B cell (primary cell): Measurements from ENCODE around the gene MAP3K20. TPM values are rescaled to one million over a fixed set of nuclear protein-coding genes. Genes with fewer than 3 reads are reported as not detected.

Source experiments
- ATAC-seq: fragments of 200-7000 bp; cut with Tn5 transposase; one replicate; pipeline ENCODE4 v1.10.0; 2021; ENCODE audit warnings: low read depth, mild to moderate bottlenecking, moderate number of reproducible peaks, moderate library complexity
- CTCF ChIA-PET: fragments of 350-600 bp; sonication (Branson Sonifier 250); formaldehyde crosslinking; loops from one replicate; lab custom pipeline; 2021; ENCODE audit warnings: antibody characterized with exemption, inconsistent platforms; lab: Charles Lee
- POLR2A ChIA-PET: fragments of 350-600 bp; sonication (Branson Sonifier 250); formaldehyde crosslinking; loops from one replicate; lab custom pipeline; 2021; ENCODE audit warnings: antibody characterized with exemption; lab: Charles Lee
- DNase-seq: peaks from one replicate; pipeline ENCODE4 v3.0.0; 2013
- H2AFZ ChIP-seq: 2 replicates; pipeline ENCODE4 v1.6.1; 2012; ENCODE audit warnings: mild to moderate bottlenecking, low read depth, low read length; ENCODE audit not compliant: insufficient read depth, poor library complexity, severe bottlenecking
- H3K27ac ChIP-seq, 2 donors: 1 replicate in 1 of 2; 2 replicates in 1 of 2; pipeline ENCODE4 v1.5.1; 2012 to 2013; ENCODE audit warnings: low read length in 2 of 2, mild to moderate bottlenecking in 2 of 2, moderate library complexity in 1 of 2
- H3K27me3 ChIP-seq, 4 experiments: fragments of 200-600 bp in 1 of 4; sonication (generic) in 1 of 4; replicated peaks in 1 of 4; 1 replicate in 2 of 4; 2 replicates in 2 of 4; pipeline versions ENCODE4 v1.6.1 to v1.7.0; 2013 to 2016; ENCODE audit warnings: low read length in 3 of 4, mild to moderate bottlenecking in 2 of 4, mixed read lengths in 1 of 4, moderate library complexity in 1 of 4; ENCODE audit not compliant: insufficient read depth in 4 of 4, control insufficient read depth in 3 of 4; ENCODE audit errors: control extremely low read depth in 1 of 4
- H3K36me3 ChIP-seq, 2 experiments: replicated peaks in 1 of 2; 1 replicate in 1 of 2; 2 replicates in 1 of 2; pipeline versions ENCODE4 v1.6.1 to v1.7.1; 2013; ENCODE audit warnings: low read length in 1 of 2; ENCODE audit not compliant: insufficient read depth in 2 of 2, control insufficient read depth in 1 of 2; ENCODE audit errors: control extremely low read depth in 1 of 2, extremely low read depth in 1 of 2
- H3K4me1 ChIP-seq, 2 donors: fragments of 200-600 bp in 1 of 2; sonication (generic) in 1 of 2; 1 replicate in 1 of 2; 2 replicates in 1 of 2; pipeline versions ENCODE4 v1.5.1 to v1.6.1; 2013 to 2017; ENCODE audit warnings: low read length in 2 of 2; ENCODE audit not compliant: control insufficient read depth in 2 of 2, insufficient read depth in 2 of 2
- H3K4me2 ChIP-seq: replicated peaks from 2 replicates; pipeline ENCODE3; 2012; ENCODE audit warnings: mild to moderate bottlenecking, low read depth, low read length; ENCODE audit not compliant: poor library complexity, severe bottlenecking
- H3K4me3 ChIP-seq, 5 experiments: fragments of 200-600 bp in 1 of 5; sonication (generic) in 1 of 5; 1 replicate in 3 of 5; 2 replicates in 2 of 5; pipeline versions ENCODE4 v1.5.1 to v1.7.0; 2011 to 2016; ENCODE audit warnings: low read length in 4 of 5, mild to moderate bottlenecking in 4 of 5, low read depth in 2 of 5, control low read depth in 1 of 5, moderate library complexity in 1 of 5; ENCODE audit not compliant: insufficient read depth in 1 of 5; ENCODE audit errors: control extremely low read depth in 1 of 5, extremely low read depth in 1 of 5
- H3K79me2 ChIP-seq: fragments of 200-600 bp; sonication (generic); one replicate; pipeline ENCODE4 v1.6.0; 2016; ENCODE audit warnings: low read length; ENCODE audit not compliant: control insufficient read depth, insufficient read depth
- H3K9ac ChIP-seq: fragments of 200-600 bp; sonication (generic); 2 replicates; pipeline ENCODE4 v1.6.1; 2017; ENCODE audit warnings: mild to moderate bottlenecking, low read length, moderate library complexity
- H3K9me3 ChIP-seq, 3 donors: one replicate each; pipeline versions ENCODE4 v1.6.1 to v1.7.1; 2013; ENCODE audit warnings: low read length in 2 of 3; ENCODE audit not compliant: control insufficient read depth in 2 of 3, insufficient read depth in 1 of 3; ENCODE audit errors: control extremely low read depth in 1 of 3
- H4K20me1 ChIP-seq: 2 replicates; pipeline ENCODE4 v1.6.0; 2012; ENCODE audit warnings: mild to moderate bottlenecking, low read length; ENCODE audit not compliant: insufficient read depth, control insufficient read depth, poor library complexity, severe bottlenecking
- H3K27ac Mint-ChIP-seq: one replicate; pipeline ENCODE4 v1.8.0; 2021; ENCODE audit warnings: mixed read lengths
- H3K27me3 Mint-ChIP-seq: one replicate; pipeline ENCODE4 v1.8.0; 2021; ENCODE audit warnings: mixed read lengths
- H3K4me1 Mint-ChIP-seq: one replicate; pipeline ENCODE4 v1.8.0; 2021; ENCODE audit warnings: mixed read lengths
- H3K4me3 Mint-ChIP-seq: one replicate; pipeline ENCODE4 v1.8.0; 2021; ENCODE audit warnings: mixed read lengths
- H3K9me3 Mint-ChIP-seq: one replicate; pipeline ENCODE4 v1.8.0; 2022; ENCODE audit warnings: mixed read lengths; ENCODE audit not compliant: insufficient read depth
- CTCF ChIP-seq: fragments of 200-600 bp; IDR thresholded peaks from one replicate; pipeline ENCODE4 v1.8.0; 2022; ENCODE audit warnings: antibody characterized with exemption, mild to moderate bottlenecking
- EZH2 ChIP-seq: IDR thresholded peaks from 2 replicates; pipeline ENCODE4 v1.6.1; 2012; ENCODE audit warnings: borderline replicate concordance, low read depth, mild to moderate bottlenecking, moderate library complexity, low read length; ENCODE audit not compliant: insufficient read depth, poor library complexity, severe bottlenecking
- WGBS: methylation state at CpG from one replicate; pipeline ENCODE4 v1.1.5; 2013; ENCODE audit warnings: missing lambda C conversion rate; ENCODE audit not compliant: insufficient coverage; 5-methylcytosine and 5-hydroxymethylcytosine counted together
- intact Hi-C: fragments of 100-400 bp; cut with micrococcal nuclease; formaldehyde crosslinking; loops from one replicate; pipeline ENCODE4 v1.10.0; 2022
- polyA plus RNA-seq: library from polyadenylated mRNA; depleted of rRNA; stranded (reverse); fragments of >200 nt; gene quantifications from 2 replicates; pipeline ENCODE4 v1.2.3, GENCODE V29; 2012
- total RNA-seq, 2 donors: library from RNA; stranded (reverse); fragments of 120-200 nt in 1 of 2; gene quantifications; 1 replicate in 1 of 2; 2 replicates in 1 of 2; pipeline versions ENCODE4 v1.2.3 to v1.2.4, GENCODE V29; 2013 to 2022

Gene MAP3K20
- total and polyA plus RNA-seq, 2 donors (not counting 1 experiment from before 2014, with no cell fraction given) = 2.2 to 9.1 TPM

- no peaks in the 10 kb centered on the region for H3K36me3 ChIP-seq
- ATAC-seq (no peak), DNase-seq (no peak)
- H3K4me2 ChIP-seq = peak overlapping the region; percentile 64
- H4K20me1 ChIP-seq = no peaks in the 10 kb centered on the region
- ChIA-PET CTCF (interaction anchor here (1.2 kb wide), 1 partner anchor 31 kb away, joined by 5 read pairs; no protein-coding TSS in a partner anchor), POLR2A (no interaction called here)
- intact Hi-C loops = no loop called here
- Mint-ChIP-seq H3K4me1 (peaks cover 19% of the 10 kb centered on the region), H3K4me3 (no peak overlapping the region), H3K27me3 (peaks cover 4% of the 10 kb centered on the region), H3K27ac (no peak overlapping the region), H3K9me3 (no peaks in the 10 kb centered on the region)
- no peak overlapping the region for H3K9ac ChIP-seq
- no peaks in the 10 kb centered on the region for H3K27me3 ChIP-seq
- no peak for TF ChIP-seq EZH2
- TF ChIP-seq CTCF = no peak
- WGBS = no CpG with 5 or more reads among the region's 2 CpGs
- no peak overlapping the region for H2AFZ ChIP-seq
- no peak overlapping the region for H3K4me3 ChIP-seq
- H3K9me3 ChIP-seq = no peaks in the 10 kb centered on the region
- peaks cover 15 to 18% of the 10 kb centered on the region in 2 donors for H3K4me1 ChIP-seq
- no peaks in the 10 kb centered on the region for H3K79me2 ChIP-seq
- no peak overlapping the region for H3K27ac ChIP-seq
Measured at GRCh38 chr2:173058673-173059072, 17.0 kb upstream of the MAP3K20 start.

GRCh38 chr2:173059292-173059691, 16.4 kb upstream of the MAP3K20 start:
- H4K20me1 ChIP-seq = no peaks in the 10 kb centered on the region
- H2AFZ ChIP-seq = no peak overlapping the region
- peak overlapping the region; percentile 42 for H3K9ac ChIP-seq
- H3K4me3 ChIP-seq = peak overlapping the region in 1 of 5 experiments; percentile 29
- ChIA-PET CTCF (no interaction called here), POLR2A (no interaction called here)
- H3K9me3 ChIP-seq = no peaks in the 10 kb centered on the region
- no peak for ATAC-seq
- H3K27ac ChIP-seq = peak overlapping the region in 1 of 2 donors; percentile 5
- peaks cover 15 to 18% of the 10 kb centered on the region in 2 donors for H3K4me1 ChIP-seq
- peaks cover 10% of the 10 kb centered on the region for H3K27me3 Mint-ChIP-seq
- H3K4me3 Mint-ChIP-seq = peak overlapping the region; percentile 73
- no peaks in the 10 kb centered on the region for H3K36me3 ChIP-seq
- no peaks in the 10 kb centered on the region for H3K9me3 Mint-ChIP-seq
- H3K4me2 ChIP-seq = peak overlapping the region; percentile 64
- WGBS = no CpG with 5 or more reads among the region's 3 CpGs
- H3K4me1 Mint-ChIP-seq = peaks cover 19% of the 10 kb centered on the region
- intact Hi-C loops = no loop called here
- H3K27ac Mint-ChIP-seq = no peak overlapping the region
- TF ChIP-seq EZH2 = no peak
- H3K79me2 ChIP-seq = no peaks in the 10 kb centered on the region
- DNase-seq = peak; percentile 12
- H3K27me3 ChIP-seq = peaks cover 0 to 2% (median 0%) of the 10 kb centered on the region in 4 experiments
